Measurements from ENCODE around the gene MT3.

MT3 gene

DNA sequence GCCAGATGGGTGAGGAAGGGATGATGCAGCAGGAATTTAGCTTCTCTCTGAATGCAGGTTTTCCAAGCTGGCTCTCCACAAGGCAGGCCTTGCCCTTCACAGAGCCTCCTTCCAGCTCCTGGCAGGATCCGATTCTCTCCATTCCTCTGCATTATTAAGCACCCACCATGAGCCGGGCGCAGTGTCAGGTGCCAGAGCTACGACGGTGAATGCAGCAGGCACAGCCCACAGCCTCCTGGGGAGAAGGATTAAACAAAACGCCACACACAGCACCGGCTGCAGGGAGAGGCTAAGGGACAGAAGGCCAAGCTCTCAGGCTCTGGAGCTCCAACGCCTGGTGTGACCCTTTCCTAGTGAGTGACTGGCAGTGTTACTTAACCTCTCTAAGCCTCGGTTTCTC, 12.0 kb downstream of the MT3 start:
- TF ChIP-seq POLR2AphosphoS5 (IDR thresholded peaks at IDR 0.05; ENCODE audit: low read depth, low read length) (no peak), FOXP2 (optimal IDR thresholded peaks at IDR 0.05; ENCODE audit: borderline replicate concordance, extremely low read depth, extremely low read length, insufficient read depth) (no peak), SIN3A (IDR thresholded peaks at IDR 0.05; ENCODE audit: borderline replicate concordance, insufficient read depth, low read length) (no peak), TAF1 (IDR thresholded peaks at IDR 0.05; ENCODE audit: borderline replicate concordance, insufficient read depth, low read length) (no peak)
- TF ChIP-seq, protein P1, sequence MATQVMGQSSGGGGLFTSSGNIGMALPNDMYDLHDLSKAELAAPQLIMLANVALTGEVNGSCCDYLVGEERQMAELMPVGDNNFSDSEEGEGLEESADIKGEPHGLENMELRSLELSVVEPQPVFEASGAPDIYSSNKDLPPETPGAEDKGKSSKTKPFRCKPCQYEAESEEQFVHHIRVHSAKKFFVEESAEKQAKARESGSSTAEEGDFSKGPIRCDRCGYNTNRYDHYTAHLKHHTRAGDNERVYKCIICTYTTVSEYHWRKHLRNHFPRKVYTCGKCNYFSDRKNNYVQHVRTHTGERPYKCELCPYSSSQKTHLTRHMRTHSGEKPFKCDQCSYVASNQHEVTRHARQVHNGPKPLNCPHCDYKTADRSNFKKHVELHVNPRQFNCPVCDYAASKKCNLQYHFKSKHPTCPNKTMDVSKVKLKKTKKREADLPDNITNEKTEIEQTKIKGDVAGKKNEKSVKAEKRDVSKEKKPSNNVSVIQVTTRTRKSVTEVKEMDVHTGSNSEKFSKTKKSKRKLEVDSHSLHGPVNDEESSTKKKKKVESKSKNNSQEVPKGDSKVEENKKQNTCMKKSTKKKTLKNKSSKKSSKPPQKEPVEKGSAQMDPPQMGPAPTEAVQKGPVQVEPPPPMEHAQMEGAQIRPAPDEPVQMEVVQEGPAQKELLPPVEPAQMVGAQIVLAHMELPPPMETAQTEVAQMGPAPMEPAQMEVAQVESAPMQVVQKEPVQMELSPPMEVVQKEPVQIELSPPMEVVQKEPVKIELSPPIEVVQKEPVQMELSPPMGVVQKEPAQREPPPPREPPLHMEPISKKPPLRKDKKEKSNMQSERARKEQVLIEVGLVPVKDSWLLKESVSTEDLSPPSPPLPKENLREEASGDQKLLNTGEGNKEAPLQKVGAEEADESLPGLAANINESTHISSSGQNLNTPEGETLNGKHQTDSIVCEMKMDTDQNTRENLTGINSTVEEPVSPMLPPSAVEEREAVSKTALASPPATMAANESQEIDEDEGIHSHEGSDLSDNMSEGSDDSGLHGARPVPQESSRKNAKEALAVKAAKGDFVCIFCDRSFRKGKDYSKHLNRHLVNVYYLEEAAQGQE (IDR thresholded peaks at IDR 0.05; ENCODE audit: insufficient read depth in 1 of 2, low read depth in 2 of 2, low read length in 2 of 2): no peak

DNA sequence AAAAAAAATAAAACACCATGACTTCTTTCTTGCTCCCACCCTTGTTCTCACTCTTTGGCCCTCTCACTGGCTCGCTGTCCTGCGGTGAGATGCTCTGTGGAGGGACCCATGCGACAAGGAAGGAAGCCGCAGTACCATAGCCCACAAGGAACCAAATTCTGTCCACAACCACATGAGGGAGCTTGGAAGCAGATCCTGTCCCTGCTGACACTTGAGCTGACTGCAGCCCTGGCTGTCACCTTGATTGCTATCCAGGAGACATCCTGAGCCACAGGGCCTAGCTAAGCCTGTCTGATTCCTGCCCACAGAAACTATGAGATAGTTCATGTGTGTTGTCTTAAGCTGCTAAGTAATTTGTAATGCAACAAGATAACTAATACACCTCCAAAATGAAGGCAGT, 14.3 kb downstream of the MT3 start:
- TF ChIP-seq FOXP2 (optimal IDR thresholded peaks at IDR 0.05; ENCODE audit: borderline replicate concordance, extremely low read depth, extremely low read length, insufficient read depth) (no peak), TAF1 (IDR thresholded peaks at IDR 0.05; ENCODE audit: borderline replicate concordance, insufficient read depth, low read length) (no peak)

DNA sequence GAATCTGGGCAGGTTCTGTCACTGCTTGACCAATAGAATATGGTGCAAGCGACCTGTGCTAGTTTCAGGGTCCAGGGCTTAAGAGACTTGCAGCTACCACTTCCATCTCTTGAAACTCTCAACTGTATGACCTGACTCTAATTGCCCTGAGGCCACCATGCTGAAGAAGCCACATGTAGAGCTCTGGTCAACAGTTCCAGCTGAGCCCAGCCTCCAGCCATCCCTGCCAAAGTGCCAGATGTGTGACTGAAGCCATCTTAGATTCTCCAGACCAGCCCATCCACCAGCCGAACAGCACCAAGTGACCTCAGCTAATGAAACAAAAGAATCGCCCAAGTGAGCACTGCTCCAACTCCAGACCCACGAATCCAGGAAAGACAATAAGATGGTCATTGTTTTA, 15.6 kb downstream of the MT3 start:
- TF ChIP-seq SIN3A (IDR thresholded peaks at IDR 0.05; ENCODE audit: borderline replicate concordance, insufficient read depth, low read length) (no peak), POLR2AphosphoS5 (IDR thresholded peaks at IDR 0.05; ENCODE audit: low read depth, low read length) (no peak), FOXP2 (optimal IDR thresholded peaks at IDR 0.05; ENCODE audit: borderline replicate concordance, extremely low read depth, extremely low read length, insufficient read depth) (no peak), TAF1 (IDR thresholded peaks at IDR 0.05; ENCODE audit: borderline replicate concordance, insufficient read depth, low read length) (no peak)
- TF ChIP-seq, protein P1 (IDR thresholded peaks at IDR 0.05; ENCODE audit: insufficient read depth in 1 of 2, low read depth in 2 of 2, low read length in 2 of 2): no peak

DNA sequence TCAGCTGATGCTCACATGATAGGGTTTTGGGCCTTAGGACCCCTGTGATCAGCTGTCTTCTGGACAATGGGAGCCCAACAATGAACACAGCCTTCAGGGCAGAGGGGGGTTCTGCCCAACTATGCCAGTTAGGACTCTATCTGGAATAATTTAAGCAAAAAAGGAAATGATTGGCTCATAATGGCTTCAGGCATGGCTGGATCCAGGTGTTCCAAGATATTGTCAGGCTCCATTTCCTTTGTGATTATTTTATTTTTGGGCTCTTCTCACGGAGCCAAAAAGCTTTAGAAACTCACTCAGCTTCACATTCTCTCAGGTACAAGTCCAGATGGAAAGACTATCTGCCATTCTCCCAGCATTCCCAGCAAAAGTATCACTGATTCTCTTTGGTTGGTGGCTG, 16.1 kb downstream of the MT3 start:
- TF ChIP-seq, protein P1 (IDR thresholded peaks at IDR 0.05; ENCODE audit: insufficient read depth in 1 of 2, low read depth in 2 of 2, low read length in 2 of 2): no peak

DNA sequence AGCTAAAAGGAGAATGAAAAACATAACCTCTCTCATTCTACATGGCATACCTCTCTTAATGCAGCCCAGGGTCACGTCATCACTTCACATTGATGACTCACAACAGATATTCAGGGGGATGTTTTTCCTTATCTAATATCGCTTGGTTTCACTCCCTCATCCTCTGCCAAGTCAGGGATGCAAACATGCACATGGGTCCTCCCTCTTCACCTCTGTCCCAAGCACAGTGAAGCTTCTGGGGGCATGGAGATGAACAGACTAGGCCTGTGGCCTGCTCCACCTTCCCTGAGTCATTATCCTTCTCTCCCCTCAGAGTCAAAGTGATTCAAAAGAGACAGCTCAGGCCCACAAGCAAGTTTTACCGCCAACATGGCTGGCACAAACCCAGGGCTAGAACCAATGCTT, 16.7 kb downstream of the MT3 start:
- TF ChIP-seq POLR2AphosphoS5 (IDR thresholded peaks at IDR 0.05; ENCODE audit: low read depth, low read length): no peak
- no peak for TF ChIP-seq SIN3A (IDR thresholded peaks at IDR 0.05; ENCODE audit: borderline replicate concordance, insufficient read depth, low read length)
- no peak for TF ChIP-seq FOXP2 (optimal IDR thresholded peaks at IDR 0.05; ENCODE audit: borderline replicate concordance, extremely low read depth, extremely low read length, insufficient read depth)
- no peak for TF ChIP-seq TAF1 (IDR thresholded peaks at IDR 0.05; ENCODE audit: borderline replicate concordance, insufficient read depth, low read length)
- TF ChIP-seq, protein P1 (IDR thresholded peaks at IDR 0.05; ENCODE audit: insufficient read depth in 1 of 2, low read depth in 2 of 2, low read length in 2 of 2): no peak

Measured in PFSK-1 (cell line).